ENCODE results near the gene SLC6A19. TPM values are rescaled to one million over a fixed set of nuclear protein-coding genes. Genes with fewer than 3 reads are reported as not detected.

SLC6A19 gene
- total RNA-seq, 1 donor from 2014 or later, result not detected

GRCh38 chr5:1179383-1179715 lies 22.0 kb upstream of the SLC6A19 start:
- DNase-seq (ENCODE audit: extremely low read depth, low read depth, low spot score), result no peak

GRCh38 chr5:1180096-1180495 lies 21.3 kb upstream of the SLC6A19 start:
- no peak for DNase-seq (ENCODE audit: extremely low read depth, low read depth, low spot score)

DNA sequence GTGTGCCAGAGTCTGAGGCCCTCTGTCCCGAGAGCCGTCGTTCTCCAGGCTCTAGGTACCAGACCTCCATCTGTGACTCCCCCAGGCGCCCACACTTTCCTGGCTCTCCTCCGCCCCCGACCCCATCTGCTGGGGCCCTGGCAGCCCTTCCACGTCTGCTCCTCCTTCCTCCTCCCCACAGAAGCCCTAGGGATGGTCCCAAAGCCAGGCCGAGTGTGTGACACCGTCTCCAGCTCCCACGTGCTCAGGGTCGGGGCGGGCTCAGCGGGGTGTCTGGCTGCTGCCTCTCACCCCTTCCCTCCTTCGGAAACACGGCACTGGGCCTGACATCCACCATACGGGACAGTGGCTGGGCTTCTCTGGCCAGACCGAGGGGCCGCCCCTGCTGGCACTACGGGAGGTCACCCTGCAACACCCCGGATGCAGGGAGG lies 20.5 kb upstream of the SLC6A19 start:
- no peak for DNase-seq (ENCODE audit: extremely low read depth, low read depth, low spot score)

DNA sequence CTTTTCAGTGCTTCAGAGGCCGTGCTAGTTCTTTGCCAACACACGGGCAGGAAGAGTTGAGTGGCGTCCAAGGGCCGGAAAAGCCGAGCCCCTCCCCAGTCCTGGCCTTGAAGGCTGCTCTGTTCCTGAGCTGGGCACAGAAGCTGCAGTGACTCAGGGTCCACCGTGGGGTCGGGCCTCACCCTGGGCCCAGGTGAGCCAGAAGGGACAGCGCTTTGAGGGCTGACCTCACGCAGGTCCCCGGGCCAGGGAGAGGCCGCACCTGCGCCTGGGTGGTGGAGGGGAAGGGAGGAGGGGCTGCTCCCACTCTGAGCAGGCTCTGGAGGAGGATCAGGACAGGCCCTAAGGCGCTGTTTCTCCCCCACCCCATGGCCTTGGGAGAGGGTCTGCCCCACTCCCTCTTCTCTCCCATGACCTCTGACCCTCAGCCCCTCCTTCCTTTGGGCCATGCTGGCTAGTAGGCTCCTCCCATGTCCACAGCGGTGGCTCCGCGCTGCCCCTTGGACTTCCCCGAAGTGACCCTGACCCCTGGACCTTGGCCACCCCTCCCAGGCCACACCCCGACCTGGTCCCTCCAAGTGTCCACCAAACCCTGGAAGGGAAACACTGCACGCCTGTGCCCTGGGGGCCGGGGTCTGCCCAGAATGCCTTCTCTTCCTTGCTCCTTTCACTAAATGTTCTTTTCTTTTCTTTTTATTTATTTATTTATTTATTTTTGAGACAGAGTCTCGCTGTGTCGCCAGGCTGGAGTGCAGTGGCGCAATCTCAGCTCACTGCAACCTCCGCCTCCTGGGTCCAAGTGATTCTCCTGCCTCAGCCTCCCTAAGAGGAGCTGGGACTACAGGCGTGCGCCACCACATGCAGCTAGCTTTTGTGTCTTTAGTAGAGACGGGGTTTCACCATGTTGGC lies 19.7 kb upstream of the SLC6A19 start:
- no peak for DNase-seq (ENCODE audit: extremely low read depth, low read depth, low spot score)

- DNase-seq (ENCODE audit: extremely low read depth, low read depth, low spot score), result no peak
Measured at GRCh38 chr5:1182360-1182632, 19.1 kb upstream of the SLC6A19 start.

DNA sequence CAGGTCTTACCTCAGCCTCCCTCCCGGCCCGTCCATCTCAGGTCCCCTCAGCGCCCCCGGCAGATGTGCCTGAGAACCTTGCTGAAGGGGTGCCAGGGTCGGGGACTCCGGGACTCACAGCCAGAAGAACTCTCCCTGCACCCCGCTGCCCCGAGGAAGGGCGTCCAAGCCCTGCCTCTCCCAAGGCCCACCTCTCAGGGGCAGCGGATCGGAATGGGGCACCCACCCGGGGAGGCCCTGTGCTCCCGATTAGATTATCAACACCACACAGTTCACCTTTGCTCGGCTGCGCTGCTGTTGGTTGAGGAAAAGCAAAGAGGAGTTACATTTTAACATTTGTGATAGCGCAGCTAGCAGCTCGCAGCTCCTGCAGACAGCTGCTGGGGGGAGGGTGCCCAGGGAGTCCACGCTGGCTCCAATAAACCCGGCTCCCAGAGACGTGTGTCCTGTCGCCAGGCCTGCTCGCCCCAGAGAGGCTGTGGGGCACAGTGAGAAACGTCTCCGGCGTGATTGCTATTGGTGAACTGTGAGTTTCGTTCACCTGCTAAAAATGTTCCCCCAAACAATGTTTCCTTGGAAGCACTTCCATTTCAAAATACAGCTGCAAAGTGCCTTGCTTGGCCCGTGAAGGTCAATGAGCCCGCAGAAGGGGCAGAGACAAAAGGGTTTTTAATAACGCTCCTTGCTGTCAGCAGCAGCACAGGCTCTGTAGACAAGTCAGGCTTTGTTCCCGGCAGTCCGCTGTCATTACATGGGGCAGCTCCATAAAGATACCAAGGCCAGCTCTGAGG lies 18.6 kb upstream of the SLC6A19 start:
- DNase-seq (ENCODE audit: extremely low read depth, low read depth, low spot score), result no peak

- no peak for DNase-seq (ENCODE audit: extremely low read depth, low read depth, low spot score)
Measured at GRCh38 chr5:1183424-1184162, 17.8 kb upstream of the SLC6A19 start.

DNA sequence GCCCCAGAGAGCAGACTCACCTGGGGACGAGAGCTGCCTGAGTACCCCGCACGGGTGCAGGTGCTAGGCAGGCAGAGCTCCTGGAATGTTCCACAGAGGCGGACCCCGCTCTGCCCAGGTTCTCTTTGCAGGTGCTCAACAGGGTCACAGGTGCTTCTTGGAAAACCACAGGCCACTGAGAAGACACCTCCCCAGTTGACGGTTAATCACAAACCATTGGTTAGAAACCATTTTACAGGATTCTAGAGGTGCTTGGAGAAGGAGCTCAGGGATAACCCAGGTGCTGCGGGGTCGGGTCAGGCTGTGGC lies 17.3 kb upstream of the SLC6A19 start:
- no peak for DNase-seq (ENCODE audit: extremely low read depth, low read depth, low spot score)

DNA sequence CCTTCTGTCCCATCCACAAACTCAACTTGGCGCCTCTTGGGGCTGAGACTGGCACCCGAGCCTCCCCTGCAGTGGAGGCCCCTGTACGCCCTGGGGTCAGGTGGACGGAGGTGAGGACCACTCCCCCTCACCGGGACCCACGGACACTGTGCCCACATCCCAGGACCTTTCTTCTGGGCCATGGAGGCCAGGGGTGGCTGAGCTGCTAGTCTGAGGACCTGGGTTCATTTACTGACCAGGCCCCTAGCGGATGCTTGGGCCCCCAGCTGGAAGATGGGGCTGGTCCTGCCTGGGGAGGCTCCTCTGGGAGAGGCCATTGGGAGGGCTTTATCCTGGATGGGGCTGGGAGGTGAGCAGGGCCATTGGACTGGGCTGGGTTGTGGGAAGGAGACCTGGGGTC lies 16.9 kb upstream of the SLC6A19 start:
- no peak for DNase-seq (ENCODE audit: extremely low read depth, low read depth, low spot score)

- DNase-seq (ENCODE audit: extremely low read depth, low read depth, low spot score), result no peak
Measured at GRCh38 chr5:1185038-1185627, 16.3 kb upstream of the SLC6A19 start.

DNA sequence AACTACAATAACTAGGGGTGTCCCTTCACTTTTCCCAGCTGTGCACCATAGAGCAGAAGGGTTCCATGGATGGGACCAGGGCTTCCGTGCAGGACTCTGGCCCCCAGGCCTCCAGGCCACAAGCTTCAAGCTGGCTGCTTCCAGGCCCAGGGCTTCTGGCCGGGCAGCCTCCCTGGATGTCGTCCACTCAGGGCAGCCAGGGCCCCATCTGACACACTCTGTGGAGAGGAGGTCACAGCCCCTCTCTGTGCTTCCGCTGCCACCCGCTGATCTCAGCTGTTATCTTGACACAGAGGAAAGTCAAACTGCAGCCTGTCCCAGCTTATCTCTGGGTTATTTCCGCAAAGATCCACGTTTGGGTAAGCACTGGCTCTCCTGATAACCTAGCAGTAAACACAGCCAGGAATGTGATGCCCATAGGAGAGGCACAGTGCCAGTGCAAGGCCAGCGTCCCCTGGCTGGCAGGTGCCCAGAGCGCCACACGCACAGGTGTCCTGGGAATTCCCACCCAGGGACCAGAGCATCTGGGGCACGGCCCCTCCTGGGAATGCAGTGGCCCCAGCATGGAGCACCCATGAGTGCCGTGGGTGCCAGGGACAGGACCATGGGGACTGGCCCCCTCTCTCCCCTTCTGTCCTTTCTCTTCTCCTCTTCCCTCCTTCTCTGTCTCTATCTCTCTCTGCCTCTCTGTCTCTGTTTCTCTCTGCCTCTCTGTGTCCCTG lies 15.6 kb upstream of the SLC6A19 start:
- no peak for DNase-seq (ENCODE audit: extremely low read depth, low read depth, low spot score)

DNA sequence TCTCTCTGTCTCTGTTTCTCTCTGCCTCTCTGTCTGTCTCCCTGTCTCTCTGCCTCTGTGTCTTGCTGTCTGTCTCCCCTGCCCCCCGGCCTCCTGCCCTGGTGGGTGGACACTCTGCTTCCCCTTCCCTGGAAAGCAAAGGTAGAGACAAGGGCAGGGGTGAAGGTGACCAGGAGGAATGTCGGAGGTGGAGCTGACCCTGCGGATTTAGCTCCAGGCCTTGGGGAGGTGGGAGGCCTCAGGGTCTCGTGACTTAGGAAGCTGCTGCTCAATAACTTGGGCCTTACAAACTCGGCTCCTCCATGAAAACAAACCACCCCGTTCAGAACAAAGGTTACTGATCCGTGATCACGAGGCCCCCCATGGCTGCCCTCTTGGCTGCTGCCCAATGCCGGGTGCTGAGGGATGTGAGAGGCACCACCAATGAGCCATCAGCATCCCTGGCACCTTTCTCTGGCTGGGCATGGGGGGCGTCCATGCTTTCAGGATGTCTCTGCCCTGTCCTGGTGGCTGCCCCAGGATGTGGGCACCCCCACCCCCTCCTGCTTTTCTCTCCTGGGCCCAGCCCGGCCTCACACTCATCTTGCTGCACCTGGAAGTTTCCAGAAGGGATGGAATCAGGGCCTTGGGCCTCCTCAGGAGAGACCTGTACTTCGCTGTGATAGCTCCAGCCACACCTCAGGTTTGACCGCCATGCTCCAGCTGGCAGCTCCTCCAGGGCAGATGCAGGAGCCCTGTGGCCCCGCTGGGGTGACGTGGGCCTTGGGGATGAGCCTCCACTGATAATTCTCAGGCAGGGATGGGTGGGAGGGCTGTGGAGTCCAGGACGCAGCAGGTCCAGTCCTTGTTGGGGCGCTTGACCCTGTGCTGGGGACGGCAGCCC lies 14.8 kb upstream of the SLC6A19 start:
- DNase-seq (ENCODE audit: extremely low read depth, low read depth, low spot score), result no peak

DNA sequence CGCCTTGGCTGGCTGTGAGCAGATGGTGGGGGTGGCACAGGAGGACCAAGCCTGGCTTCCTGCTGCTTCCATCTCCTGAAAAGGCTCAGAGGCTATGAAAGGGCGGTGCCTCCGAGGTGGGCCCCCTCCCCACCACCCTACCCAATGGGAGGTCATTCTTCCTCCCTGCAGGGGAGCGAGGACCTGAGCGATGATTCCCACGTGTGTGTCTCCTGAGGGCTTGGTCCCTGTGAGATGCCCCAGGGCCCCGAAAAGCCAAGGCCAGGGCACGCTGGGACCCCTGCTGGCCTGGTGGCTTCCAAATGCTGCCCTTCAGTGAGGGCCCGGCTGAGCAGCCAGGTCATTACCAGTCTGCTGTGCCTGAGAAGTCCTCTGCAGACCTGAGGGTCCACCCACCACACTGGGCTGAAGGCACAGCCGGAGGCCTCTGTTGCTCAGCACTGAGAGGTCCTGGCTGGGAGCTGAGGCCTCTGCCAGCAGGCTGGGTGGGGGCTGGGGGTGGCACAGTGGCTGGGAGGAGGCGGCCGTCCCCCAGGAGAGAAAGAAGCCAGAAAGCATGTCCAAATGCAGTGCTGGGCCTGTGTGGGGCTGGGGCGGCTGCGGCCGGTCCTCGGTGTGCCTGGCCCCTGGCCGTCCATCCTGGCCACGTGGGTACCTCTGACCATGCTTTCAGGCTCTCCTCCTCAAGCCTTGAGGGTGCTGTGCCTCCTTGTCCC lies 14.0 kb upstream of the SLC6A19 start:
- no peak for DNase-seq (ENCODE audit: extremely low read depth, low read depth, low spot score)

- DNase-seq (ENCODE audit: extremely low read depth, low read depth, low spot score), result no peak
Measured at GRCh38 chr5:1187950-1188334, 13.5 kb upstream of the SLC6A19 start.

GRCh38 chr5:1188464-1188863 lies 12.9 kb upstream of the SLC6A19 start:
- DNase-seq (ENCODE audit: extremely low read depth, low read depth, low spot score), result no peak

DNA sequence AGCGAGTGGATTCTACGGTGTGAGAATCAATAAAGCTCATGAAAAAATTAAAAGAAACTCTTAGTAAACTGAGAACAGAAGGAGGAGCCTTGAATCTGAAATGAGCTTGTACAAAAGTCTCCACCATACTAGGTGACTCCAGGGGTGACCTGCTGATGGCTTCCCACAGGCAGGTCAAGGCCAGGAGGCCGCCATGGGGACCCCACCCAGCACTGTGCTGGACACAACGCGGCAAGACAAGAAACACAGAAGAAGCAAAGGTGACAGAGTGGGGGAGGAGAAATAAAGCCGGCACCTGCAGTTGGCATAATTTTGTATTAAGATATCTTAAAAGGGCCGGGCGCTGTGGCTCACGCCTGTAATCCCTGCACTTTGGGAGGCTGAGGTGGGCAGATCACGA lies 12.1 kb upstream of the SLC6A19 start:
- DNase-seq (ENCODE audit: extremely low read depth, low read depth, low spot score), result no peak

DNA sequence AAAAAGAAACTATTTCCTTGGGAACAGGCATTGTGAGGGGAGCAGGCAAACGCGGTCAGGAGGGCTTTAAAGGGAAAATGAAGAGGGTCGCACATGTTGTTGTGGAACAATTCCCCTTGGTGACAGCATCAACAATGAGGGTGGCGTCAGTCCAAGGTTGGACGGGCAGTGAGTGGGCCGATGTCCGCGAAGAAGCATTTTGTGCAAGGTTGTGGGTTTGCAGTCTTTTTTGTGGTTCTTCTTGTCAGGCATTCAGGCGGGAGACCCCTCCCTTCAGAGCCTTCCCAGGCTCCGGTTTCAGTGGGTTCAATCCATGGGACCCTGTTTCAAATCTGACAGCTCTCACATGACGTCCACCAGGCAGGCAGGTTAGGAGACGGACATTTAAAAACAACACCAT lies 11.1 kb upstream of the SLC6A19 start:
- no peak for DNase-seq (ENCODE audit: extremely low read depth, low read depth, low spot score)

DNA sequence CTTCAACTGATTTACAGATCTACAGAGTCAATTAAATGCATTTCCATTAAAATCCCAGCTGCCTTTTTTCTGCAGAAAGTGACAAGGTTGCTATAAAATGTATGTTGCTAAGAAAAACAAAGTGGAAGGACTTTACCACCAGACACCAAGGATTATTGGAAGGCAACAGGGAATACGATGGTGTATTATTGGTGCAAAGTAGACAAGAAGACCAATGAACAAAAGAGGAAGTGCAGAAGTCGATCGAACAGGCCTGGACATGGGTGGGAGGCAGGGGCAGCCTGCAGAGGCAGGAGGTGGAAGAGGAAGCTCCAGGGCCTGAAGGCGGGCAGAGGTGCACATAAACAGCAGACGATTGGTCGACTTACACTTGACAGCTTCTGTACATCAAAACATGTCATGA lies 10.6 kb upstream of the SLC6A19 start:
- DNase-seq (ENCODE audit: extremely low read depth, low read depth, low spot score), result no peak

GRCh38 chr5:1192971-1193590 lies 8.3 kb upstream of the SLC6A19 start:
- DNase-seq (ENCODE audit: extremely low read depth, low read depth, low spot score), result no peak
